ENCODE data around the gene UBA6.

UBA6 gene

DNA sequence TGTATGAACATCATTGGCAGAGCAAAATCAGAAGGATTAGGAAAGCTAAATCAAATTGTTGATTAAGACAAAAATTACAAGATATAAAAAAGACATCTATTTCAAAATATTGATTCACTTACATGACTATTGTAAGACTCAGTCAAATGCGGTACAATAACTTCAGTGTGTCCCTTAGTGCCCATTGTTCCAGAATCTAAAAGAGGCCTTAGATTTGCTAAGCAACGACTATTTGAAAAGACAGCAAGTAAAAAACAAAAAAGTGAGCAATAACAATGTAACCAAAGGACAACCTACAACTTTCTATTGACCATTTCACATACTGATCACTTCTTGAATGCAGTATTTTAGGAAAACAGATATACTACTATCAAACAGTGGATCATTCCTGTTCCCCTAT, 65.6 kb downstream of the UBA6 start:
- Histone ChIP-seq H4K20me1 (ENCODE audit: control insufficient read depth, insufficient read depth, low read depth, low read length) (no peaks in the 10 kb centered on the region), H3K4me2 (ENCODE audit: low read length) (no peak overlapping the region), H3K27ac (ENCODE audit: low read depth, low read length) (no peak overlapping the region), H3K4me3 (ENCODE audit: low read length) (no peak overlapping the region), H3K9me3 (ENCODE audit: control insufficient read depth, insufficient read depth, low read length) (no peaks in the 10 kb centered on the region), H3K36me3 (ENCODE audit: control insufficient read depth, low read length) (peaks cover 58% of the 10 kb centered on the region), H3K27me3 (ENCODE audit: control insufficient read depth, low read length) (no peaks in the 10 kb centered on the region), H3F3A (ENCODE audit: control insufficient read depth, insufficient read depth) (no peaks in the 10 kb centered on the region), H3K79me2 (ENCODE audit: control insufficient read depth, low read length) (no peaks in the 10 kb centered on the region), H3K9me2 (replicated peaks; ENCODE audit: control insufficient read depth, low read length) (no peaks in the 10 kb centered on the region), H3K4me1 (ENCODE audit: control insufficient read depth, low read length) (no peaks in the 10 kb centered on the region)
- TF ChIP-seq EZH2phosphoT487 (IDR thresholded peaks at IDR 0.05; ENCODE audit: borderline replicate concordance, low read length): no peak
- TF ChIP-seq, protein P1, sequence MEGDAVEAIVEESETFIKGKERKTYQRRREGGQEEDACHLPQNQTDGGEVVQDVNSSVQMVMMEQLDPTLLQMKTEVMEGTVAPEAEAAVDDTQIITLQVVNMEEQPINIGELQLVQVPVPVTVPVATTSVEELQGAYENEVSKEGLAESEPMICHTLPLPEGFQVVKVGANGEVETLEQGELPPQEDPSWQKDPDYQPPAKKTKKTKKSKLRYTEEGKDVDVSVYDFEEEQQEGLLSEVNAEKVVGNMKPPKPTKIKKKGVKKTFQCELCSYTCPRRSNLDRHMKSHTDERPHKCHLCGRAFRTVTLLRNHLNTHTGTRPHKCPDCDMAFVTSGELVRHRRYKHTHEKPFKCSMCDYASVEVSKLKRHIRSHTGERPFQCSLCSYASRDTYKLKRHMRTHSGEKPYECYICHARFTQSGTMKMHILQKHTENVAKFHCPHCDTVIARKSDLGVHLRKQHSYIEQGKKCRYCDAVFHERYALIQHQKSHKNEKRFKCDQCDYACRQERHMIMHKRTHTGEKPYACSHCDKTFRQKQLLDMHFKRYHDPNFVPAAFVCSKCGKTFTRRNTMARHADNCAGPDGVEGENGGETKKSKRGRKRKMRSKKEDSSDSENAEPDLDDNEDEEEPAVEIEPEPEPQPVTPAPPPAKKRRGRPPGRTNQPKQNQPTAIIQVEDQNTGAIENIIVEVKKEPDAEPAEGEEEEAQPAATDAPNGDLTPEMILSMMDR (IDR thresholded peaks at IDR 0.05; ENCODE audit: low read depth, low read length, poor library complexity, severe bottlenecking): no peak

DNA sequence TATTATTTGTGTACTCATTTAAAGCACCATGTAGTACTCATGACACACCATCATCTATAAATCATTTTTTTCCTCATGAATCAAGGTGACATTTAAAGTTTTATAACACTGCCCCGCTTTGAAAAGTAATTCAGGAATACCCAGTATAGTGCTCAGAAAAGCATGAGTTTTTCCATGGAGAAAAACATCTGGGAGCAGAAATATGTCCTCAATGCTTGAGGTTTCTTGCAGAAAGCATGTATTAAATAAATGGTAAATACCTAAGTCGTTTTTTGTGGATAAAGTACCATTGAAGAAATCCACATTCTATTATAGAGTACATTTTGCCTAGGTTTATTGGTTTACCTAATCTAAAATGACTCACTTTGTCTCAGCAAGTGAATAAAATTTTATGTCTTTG, 66.2 kb downstream of the UBA6 start:
- no peak overlapping the region for H3K4me2 ChIP-seq (ENCODE audit: low read length)
- TF ChIP-seq, protein P1 (IDR thresholded peaks at IDR 0.05; ENCODE audit: low read depth, low read length, poor library complexity, severe bottlenecking): no peak
- H3K27ac ChIP-seq (ENCODE audit: low read depth, low read length): no peak overlapping the region
- H3K9me3 ChIP-seq (ENCODE audit: control insufficient read depth, insufficient read depth, low read length): no peaks in the 10 kb centered on the region
- no peaks in the 10 kb centered on the region for H3K9me2 ChIP-seq (replicated peaks; ENCODE audit: control insufficient read depth, low read length)
- no peak overlapping the region for H3K4me3 ChIP-seq (ENCODE audit: low read length)
- no peaks in the 10 kb centered on the region for H3F3A ChIP-seq (ENCODE audit: control insufficient read depth, insufficient read depth)
- H3K36me3 ChIP-seq (ENCODE audit: control insufficient read depth, low read length): peaks cover 61% of the 10 kb centered on the region
- no peaks in the 10 kb centered on the region for H3K79me2 ChIP-seq (ENCODE audit: control insufficient read depth, low read length)
- no peaks in the 10 kb centered on the region for H3K27me3 ChIP-seq (ENCODE audit: control insufficient read depth, low read length)
- H3K4me1 ChIP-seq (ENCODE audit: control insufficient read depth, low read length): no peaks in the 10 kb centered on the region
- H4K20me1 ChIP-seq (ENCODE audit: control insufficient read depth, insufficient read depth, low read depth, low read length): no peaks in the 10 kb centered on the region

DNA sequence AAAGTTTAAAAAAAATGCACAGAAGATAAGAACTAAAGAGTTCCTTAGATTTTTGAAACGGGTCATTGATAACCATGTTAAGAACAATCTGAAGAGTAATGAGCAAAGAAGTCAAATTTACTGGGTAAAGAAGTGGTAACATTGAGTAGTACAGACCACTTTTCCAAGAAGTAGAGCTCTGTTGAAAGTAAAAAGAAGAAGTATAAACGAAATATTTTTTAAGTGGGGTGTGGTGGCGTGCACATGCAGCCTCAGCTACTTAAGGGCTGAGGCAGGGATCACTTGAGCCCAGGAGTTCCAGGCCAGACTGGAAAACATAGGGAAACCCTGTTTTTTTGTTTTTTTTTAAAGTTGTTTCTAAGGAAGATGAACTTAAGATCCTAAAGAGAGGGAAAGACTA, 68.5 kb downstream of the UBA6 start:
- Histone ChIP-seq H3K4me3 (ENCODE audit: low read length) (no peak overlapping the region), H3K27me3 (ENCODE audit: control insufficient read depth, low read length) (no peaks in the 10 kb centered on the region), H3F3A (ENCODE audit: control insufficient read depth, insufficient read depth) (no peaks in the 10 kb centered on the region), H3K4me1 (ENCODE audit: control insufficient read depth, low read length) (no peaks in the 10 kb centered on the region), H4K20me1 (ENCODE audit: control insufficient read depth, insufficient read depth, low read depth, low read length) (no peaks in the 10 kb centered on the region), H3K79me2 (ENCODE audit: control insufficient read depth, low read length) (no peaks in the 10 kb centered on the region), H3K27ac (ENCODE audit: low read depth, low read length) (no peak overlapping the region), H3K9me2 (replicated peaks; ENCODE audit: control insufficient read depth, low read length) (no peaks in the 10 kb centered on the region), H3K36me3 (ENCODE audit: control insufficient read depth, low read length) (peaks cover 66% of the 10 kb centered on the region), H3K4me2 (ENCODE audit: low read length) (no peak overlapping the region), H3K9me3 (ENCODE audit: control insufficient read depth, insufficient read depth, low read length) (no peaks in the 10 kb centered on the region)
- TF ChIP-seq, protein P1 (IDR thresholded peaks at IDR 0.05; ENCODE audit: low read depth, low read length, poor library complexity, severe bottlenecking): no peak
- no peak for TF ChIP-seq EZH2phosphoT487 (IDR thresholded peaks at IDR 0.05; ENCODE audit: borderline replicate concordance, low read length)

DNA sequence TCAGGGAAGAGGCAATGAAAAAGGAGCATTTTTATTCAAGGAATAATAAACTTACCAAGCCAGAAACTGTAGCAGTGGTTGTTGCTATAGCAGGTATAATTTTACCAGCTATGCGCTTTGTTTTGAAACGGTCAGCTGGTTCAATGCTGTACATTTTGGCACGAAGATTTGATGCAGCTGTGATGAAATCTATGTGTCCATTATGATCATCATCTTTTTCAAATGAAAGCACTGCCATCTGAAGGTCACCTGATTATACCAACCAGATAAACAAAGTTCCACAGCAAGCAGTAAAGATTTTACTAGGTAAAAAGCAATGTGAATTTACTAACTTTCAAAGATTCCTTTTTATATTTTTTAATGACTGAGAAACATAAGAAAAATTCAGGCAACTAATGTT, 76.0 kb downstream of the UBA6 start:
- Histone ChIP-seq H3K4me1 (ENCODE audit: control insufficient read depth, low read length) (no peaks in the 10 kb centered on the region), H3K79me2 (ENCODE audit: control insufficient read depth, low read length) (no peaks in the 10 kb centered on the region), H3K27me3 (ENCODE audit: control insufficient read depth, low read length) (no peaks in the 10 kb centered on the region), H3K9me3 (ENCODE audit: control insufficient read depth, insufficient read depth, low read length) (no peaks in the 10 kb centered on the region), H3F3A (ENCODE audit: control insufficient read depth, insufficient read depth) (no peaks in the 10 kb centered on the region), H3K9me2 (replicated peaks; ENCODE audit: control insufficient read depth, low read length) (no peaks in the 10 kb centered on the region), H3K36me3 (ENCODE audit: control insufficient read depth, low read length) (peaks cover 76% of the 10 kb centered on the region), H3K4me2 (ENCODE audit: low read length) (no peak overlapping the region), H3K4me3 (ENCODE audit: low read length) (no peak overlapping the region), H3K27ac (ENCODE audit: low read depth, low read length) (no peak overlapping the region), H4K20me1 (ENCODE audit: control insufficient read depth, insufficient read depth, low read depth, low read length) (no peaks in the 10 kb centered on the region)
- no peak for TF ChIP-seq EZH2phosphoT487 (IDR thresholded peaks at IDR 0.05; ENCODE audit: borderline replicate concordance, low read length)
- TF ChIP-seq, protein P1 (IDR thresholded peaks at IDR 0.05; ENCODE audit: low read depth, low read length, poor library complexity, severe bottlenecking): no peak

All from DOHH2 (cell line).